IPS-15b (cell line): Measurements from ENCODE around the gene PCSK7.

Source experiments
- H3K27me3 ChIP-seq: one replicate; pipeline ENCODE4 v1.6.1; 2013; ENCODE audit warnings: low read length; ENCODE audit not compliant: control insufficient read depth, insufficient read depth
- H3K36me3 ChIP-seq: one replicate; pipeline ENCODE4 v1.6.1; 2013; ENCODE audit warnings: low read length; ENCODE audit not compliant: control insufficient read depth, insufficient read depth
- H3K4me1 ChIP-seq: one replicate; pipeline ENCODE4 v1.6.1; 2013; ENCODE audit warnings: mild to moderate bottlenecking, low read length; ENCODE audit not compliant: control insufficient read depth, insufficient read depth
- H3K4me3 ChIP-seq: one replicate; pipeline ENCODE4 v1.5.1; 2013; ENCODE audit warnings: low read depth, low read length
- H3K9ac ChIP-seq: one replicate; pipeline ENCODE4 v1.6.1; 2013; ENCODE audit warnings: low read depth, mild to moderate bottlenecking, low read length
- H3K9me3 ChIP-seq: one replicate; pipeline ENCODE4 v1.6.1; 2013; ENCODE audit warnings: mild to moderate bottlenecking, low read length; ENCODE audit not compliant: control insufficient read depth, insufficient read depth

Gene PCSK7

DNA sequence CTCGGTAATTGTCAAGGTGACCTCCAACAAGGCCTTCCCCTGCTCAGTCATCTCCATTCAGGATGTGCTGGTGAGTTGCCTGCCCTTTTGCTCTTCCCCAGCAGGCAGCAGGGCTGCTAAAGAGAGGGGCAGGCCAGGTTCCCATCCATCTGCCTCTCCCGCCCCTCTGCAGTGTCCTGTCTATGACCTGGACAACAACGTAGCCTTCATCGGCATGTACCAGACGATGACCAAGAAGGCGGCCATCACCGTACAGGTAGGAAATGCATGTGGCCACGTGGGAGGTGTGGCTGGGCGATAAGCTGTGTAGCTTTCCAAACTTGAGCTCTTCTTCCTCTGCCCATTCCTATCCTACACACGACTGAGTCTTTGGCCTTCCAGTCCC is 49.3 kb downstream of the PCSK7 start:
- no peaks in the 10 kb centered on the region for H3K27me3 ChIP-seq
- H3K9me3 ChIP-seq, result no peaks in the 10 kb centered on the region
- H3K9ac ChIP-seq, result no peak overlapping the region
- no peak overlapping the region for H3K4me3 ChIP-seq
- H3K4me1 ChIP-seq, result peaks cover 5% of the 10 kb centered on the region
- peaks cover 11% of the 10 kb centered on the region for H3K36me3 ChIP-seq

DNA sequence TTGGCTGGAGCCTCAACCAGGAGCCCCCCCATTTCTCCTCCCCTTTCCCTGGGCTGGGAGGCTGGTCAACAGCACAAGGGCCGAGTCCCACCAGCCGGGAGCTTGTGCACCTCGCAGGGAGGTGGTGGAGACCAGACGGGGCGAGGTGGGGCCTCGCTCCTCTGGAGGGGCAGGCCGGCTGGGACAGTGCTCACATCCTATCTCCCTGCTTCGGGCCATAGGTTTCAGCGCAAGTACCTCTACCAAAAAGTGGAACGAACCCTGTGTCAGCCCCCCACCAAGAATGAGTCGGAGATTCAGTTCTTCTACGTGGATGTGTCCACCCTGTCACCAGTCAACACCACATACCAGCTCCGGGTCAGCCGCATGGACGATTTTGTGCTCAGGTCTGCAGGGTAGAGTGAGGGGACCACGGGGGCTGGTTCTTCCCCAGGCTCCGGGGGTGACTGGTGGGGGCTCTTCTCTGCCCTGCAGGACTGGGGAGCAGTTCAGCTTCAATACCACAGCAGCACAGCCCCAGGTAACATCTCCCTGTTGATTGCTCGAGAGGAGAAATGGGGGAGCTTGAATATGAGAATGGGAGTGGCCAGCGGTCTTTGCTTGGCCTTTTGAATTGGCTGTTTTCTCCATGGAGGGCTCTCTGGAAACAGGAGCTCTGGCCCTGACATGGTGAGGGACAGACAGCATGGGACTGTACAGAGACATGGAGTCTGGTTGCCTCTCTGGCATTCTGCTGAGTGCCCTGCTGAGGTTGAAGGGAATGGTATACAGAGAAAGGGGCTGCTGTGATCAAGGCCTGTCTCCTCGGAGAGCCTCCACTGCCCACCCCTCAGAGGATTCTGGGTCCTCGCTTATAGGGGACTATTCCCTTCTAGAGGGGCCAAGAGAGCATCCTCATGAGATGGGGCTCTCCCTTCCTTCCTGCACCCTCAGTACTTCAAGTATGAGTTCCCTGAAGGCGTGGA is 50.0 kb downstream of the PCSK7 start:
- H3K4me1 ChIP-seq, result peaks cover 5% of the 10 kb centered on the region
- H3K27me3 ChIP-seq, result no peaks in the 10 kb centered on the region
- H3K36me3 ChIP-seq, result peaks cover 9% of the 10 kb centered on the region
- H3K4me3 ChIP-seq, result no peak overlapping the region
- H3K9ac ChIP-seq, result no peak overlapping the region
- H3K9me3 ChIP-seq, result no peaks in the 10 kb centered on the region

DNA sequence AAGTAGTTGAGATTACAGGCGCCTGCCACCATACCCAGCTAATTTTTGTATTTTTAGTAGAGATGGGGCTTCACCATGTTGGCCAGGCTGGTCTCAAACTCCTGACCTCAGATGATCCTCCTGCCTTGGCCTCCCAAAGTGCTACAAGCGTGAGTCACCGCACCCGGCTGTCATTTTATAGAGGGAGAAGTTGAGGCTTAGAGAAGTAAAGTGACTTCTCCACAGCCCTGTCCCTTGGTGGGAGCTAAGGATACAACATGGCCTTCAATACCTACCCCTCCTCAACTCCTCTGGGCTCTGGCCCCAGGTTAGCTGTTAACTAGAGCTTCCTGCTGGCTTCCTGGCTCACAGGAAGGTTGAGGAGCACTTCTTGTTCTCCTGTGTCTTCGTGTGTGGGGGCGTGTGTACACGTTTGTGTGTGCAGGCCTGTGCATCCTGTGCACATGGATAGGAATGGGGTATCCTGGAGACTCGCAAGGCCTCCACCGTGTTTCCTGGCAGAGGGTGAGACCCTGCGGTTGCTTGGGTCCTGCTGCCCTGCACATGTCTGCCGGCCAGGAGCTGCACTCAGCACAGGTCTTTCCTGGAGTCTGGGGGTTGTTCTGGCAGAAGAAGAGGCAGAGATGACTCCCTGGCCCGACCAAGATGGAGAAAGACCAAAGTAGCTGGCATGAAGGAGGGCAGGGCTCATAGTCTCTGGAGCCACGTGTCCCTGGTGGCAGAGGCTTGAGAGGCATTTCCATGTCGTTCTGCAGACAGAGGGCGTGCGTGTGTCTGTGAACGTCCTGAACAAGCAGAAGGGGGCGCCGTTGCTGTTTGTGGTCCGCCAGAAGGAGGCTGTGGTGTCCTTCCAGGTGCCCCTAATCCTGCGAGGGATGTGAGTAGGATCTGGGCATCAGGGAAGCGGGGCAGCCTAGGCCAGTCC is 51.0 kb downstream of the PCSK7 start:
- H3K36me3 ChIP-seq, result peaks cover 9% of the 10 kb centered on the region
- no peaks in the 10 kb centered on the region for H3K9me3 ChIP-seq
- H3K4me1 ChIP-seq, result peaks cover 5% of the 10 kb centered on the region
- no peak overlapping the region for H3K9ac ChIP-seq
- H3K27me3 ChIP-seq, result no peaks in the 10 kb centered on the region
- no peak overlapping the region for H3K4me3 ChIP-seq

DNA sequence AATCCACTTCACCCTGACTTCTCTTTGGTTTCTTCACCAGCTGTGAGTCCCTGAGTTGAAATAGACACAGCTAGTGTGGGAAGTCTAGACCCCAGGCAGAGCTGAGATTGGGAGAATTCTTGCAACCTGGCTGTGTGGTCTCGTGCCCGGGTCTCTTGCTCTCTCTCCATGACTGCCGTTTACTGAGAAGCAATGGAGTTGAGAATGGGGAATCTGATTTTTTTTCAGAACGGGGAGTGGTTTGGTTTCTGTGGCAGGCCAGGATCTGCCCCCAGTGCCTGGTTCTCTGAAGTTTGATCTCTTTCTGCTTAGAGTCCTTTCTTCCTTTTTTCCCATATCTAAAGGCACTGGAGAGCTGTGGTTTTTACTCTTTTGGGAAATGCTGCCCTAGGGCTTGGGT is 51.9 kb downstream of the PCSK7 start:
- H3K9ac ChIP-seq, result no peak overlapping the region
- no peaks in the 10 kb centered on the region for H3K27me3 ChIP-seq
- no peaks in the 10 kb centered on the region for H3K9me3 ChIP-seq
- peaks cover 11% of the 10 kb centered on the region for H3K36me3 ChIP-seq
- H3K4me3 ChIP-seq, result peak overlapping the region; percentile 53
- peaks cover 5% of the 10 kb centered on the region for H3K4me1 ChIP-seq

DNA sequence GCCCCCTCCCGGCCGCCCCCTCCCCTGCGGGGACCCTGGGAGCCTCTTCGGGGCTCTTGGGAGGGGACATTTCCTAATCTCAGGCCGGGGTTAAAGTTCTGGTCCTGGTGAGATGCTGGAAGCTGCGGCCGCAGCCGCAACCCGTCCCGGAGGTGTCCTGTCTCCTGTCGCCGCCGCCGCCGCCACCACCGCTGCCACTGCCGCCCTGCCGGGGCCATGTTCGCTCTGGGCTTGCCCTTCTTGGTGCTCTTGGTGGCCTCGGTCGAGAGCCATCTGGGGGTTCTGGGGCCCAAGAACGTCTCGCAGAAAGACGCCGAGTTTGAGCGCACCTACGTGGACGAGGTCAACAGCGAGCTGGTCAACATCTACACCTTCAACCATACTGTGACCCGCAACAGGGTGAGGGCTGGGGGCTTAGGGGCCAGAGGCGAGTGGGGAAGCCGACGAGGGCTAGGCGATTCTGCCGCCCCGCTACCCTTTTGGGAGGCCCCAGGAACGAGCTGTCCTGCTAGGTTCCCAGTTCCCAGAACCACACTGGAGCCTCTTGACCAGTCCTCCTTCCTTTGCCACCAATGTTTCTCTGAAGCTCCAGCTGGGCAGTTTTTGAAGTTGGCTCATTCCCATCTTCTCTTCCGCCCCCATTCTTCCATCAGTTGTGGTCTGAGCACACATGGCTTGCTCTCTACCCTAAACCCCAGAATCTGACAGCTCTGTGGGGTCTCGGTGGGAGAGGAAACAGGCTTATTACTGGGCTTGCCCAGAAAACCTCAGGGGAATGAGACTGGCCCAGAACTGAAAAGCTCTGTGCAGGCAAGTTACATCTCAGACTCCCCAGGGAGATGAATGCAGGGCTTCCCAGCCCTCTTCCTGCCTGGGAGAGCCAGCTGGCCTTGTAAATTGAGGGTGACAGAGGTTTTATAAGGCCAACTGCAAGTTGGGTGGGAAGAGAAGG is 52.5 kb downstream of the PCSK7 start:
- peaks cover 5% of the 10 kb centered on the region for H3K4me1 ChIP-seq
- H3K4me3 ChIP-seq, result peak overlapping the region; percentile 53
- peak overlapping the region; percentile 29 for H3K9ac ChIP-seq
- H3K36me3 ChIP-seq, result peaks cover 11% of the 10 kb centered on the region
- H3K9me3 ChIP-seq, result no peaks in the 10 kb centered on the region
- no peaks in the 10 kb centered on the region for H3K27me3 ChIP-seq

DNA sequence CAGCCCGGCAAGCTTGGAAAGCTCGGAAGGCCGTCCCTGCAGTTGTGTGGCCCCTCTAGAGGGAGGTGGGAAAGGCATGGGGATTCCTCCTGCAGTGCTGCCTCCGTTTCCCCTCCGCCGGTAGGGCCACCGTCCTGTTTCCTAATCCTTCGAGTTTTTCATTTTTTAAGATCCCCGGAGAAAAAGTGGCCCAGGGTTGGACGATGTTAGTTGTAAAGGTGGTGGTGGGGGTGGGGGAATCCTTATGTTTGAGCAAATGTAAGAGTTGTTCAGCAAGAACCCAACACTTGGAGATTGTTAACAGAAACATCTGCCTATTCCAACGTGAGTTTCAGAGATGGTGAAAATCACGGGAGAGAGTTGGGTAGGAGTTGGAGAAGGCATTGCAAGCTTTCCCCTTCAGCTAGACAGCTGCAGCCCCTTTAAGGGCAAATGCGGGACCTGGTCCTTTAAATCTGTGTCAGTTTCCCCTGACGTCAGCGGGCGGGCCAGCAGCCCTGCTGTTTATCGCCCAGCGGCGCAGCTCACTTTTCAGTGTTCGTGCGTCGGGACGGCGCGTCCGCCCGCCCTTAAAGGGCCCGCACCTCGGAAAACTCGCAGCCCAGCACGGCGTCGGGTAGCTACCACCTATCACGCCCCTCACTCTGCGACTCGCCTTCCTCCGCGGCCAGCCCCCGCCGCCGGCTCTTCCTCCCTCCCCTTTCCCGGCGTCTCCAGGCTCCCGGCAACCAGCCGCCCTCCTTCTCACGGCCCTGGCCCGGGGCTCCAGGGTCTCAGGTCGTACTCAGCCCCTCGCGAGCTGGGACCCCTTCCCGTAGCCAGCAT is 53.5 kb downstream of the PCSK7 start, which contains the start of gene SIDT2:
Gene SIDT2, plus strand, starts transcription at position 534 of the 825 bp plus-strand sequence. CDS start 521 bp downstream, outside the sequence.
- Histone ChIP-seq H3K36me3 (peaks cover 7% of the 10 kb centered on the region), H3K4me3 (peak within 1 kb of the TSS; percentile 53), H3K4me1 (peaks cover 5% of the 10 kb centered on the region), H3K9me3 (no peaks in the 10 kb centered on the region), H3K9ac (peak within 1 kb of the TSS; percentile 29), H3K27me3 (no peaks in the 10 kb centered on the region)

DNA sequence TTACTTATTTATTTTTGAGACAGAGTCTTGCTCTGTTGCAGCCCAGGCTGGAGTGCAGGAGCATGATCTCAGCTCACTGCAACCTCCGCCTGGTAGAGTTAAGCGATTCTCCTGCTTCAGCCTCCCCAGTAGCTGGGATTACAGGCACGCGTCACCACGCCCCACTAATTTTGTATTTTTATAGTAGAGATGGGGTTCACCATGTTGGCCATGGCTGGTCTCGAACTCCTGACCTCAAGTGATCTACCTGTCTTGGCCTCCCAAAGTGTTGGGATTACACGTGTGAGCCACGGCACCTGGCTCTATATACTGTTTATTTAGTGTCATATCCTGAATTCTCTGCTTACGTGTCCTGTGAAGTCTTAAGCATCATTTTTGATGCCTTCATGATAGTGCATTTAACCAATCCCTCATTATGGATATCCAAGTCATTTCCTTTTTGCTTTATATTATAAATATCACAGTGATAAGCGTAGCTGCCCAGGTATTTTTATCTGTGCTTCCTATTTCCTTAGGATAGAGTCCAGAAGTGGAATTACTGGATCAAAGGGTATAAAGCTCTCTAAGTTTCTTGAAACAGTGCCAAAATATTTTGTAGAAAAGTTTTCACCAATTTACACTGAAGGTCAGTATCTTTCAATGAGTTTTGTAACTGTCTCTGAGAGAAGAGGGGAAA is 54.2 kb downstream of the PCSK7 start:
- no peaks in the 10 kb centered on the region for H3K9me3 ChIP-seq
- peaks cover 7% of the 10 kb centered on the region for H3K36me3 ChIP-seq
- H3K9ac ChIP-seq, result peak overlapping the region; percentile 28
- peaks cover 5% of the 10 kb centered on the region for H3K4me1 ChIP-seq
- H3K4me3 ChIP-seq, result peak overlapping the region; percentile 45
- H3K27me3 ChIP-seq, result no peaks in the 10 kb centered on the region

DNA sequence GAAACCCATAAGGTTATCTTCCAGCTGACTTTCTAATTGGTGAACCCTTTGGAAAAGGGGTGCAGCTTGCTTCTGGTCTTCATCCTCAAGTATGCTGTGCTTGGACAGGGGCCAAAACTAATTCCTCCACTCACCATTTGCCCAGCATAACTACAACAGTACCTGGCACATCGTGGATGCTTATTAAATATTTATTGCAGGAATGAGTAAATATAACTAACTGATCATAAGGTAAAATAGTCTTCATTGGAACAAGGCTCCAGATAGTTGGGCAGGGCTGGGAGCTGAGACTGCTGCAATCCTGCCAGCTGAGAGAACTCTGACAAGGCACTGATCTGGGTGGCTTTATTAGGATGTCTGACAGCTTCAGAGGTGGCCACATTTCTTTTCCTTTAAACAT is 55.7 kb downstream of the PCSK7 start:
- no peak overlapping the region for H3K4me3 ChIP-seq
- H3K9ac ChIP-seq, result no peak overlapping the region
- no peaks in the 10 kb centered on the region for H3K27me3 ChIP-seq
- H3K36me3 ChIP-seq, result peaks cover 5% of the 10 kb centered on the region
- no peaks in the 10 kb centered on the region for H3K9me3 ChIP-seq
- H3K4me1 ChIP-seq, result peaks cover 10% of the 10 kb centered on the region

DNA sequence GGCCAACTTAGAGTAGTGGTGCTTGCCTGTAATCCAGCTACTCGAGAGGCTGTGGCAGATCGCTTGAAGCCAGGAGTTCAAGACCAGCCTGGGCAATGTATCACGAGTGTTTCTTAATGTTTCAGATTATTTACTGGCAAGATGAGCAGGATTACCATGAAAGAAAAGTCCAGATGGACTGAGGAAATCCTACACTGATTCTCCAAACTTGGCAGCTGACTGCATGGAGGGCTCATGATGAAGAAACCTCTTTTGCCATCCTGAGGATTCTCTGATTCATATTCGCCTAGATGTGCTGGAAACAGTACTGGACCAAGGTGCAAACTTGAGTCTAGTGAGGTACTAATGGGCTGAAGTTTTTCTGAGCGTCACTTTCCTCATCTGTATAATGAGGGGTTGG is 56.1 kb downstream of the PCSK7 start:
- no peaks in the 10 kb centered on the region for H3K27me3 ChIP-seq
- peaks cover 6% of the 10 kb centered on the region for H3K36me3 ChIP-seq
- no peak overlapping the region for H3K9ac ChIP-seq
- peaks cover 10% of the 10 kb centered on the region for H3K4me1 ChIP-seq
- H3K9me3 ChIP-seq, result no peaks in the 10 kb centered on the region
- H3K4me3 ChIP-seq, result no peak overlapping the region

DNA sequence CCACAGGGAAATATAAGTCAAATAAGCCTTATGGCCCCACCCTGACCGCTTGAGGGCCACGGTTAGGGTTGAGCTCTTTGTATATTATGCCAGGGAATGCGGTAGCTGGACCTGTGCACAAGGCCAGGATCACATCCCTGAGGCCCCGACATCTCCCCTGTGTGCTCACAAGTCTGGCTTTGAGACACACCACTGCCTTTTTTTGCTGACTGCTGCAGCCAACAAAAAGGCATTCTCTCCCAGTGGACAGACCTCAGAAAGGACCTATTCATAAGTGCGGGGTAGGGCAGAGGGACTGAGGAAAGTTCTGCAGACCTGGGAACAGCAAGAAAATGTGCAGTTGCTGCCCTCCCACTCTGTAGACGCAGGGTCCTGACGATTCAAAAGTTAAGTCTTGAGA is 56.8 kb downstream of the PCSK7 start:
- Histone ChIP-seq H3K9me3 (no peaks in the 10 kb centered on the region), H3K27me3 (no peaks in the 10 kb centered on the region), H3K4me1 (peaks cover 10% of the 10 kb centered on the region), H3K9ac (no peak overlapping the region), H3K4me3 (no peak overlapping the region), H3K36me3 (peaks cover 11% of the 10 kb centered on the region)
